IPS-11a (cell line): Measurements from ENCODE around the gene SCNN1G.
"Not testable (repeated sequence)": the region's sequence is repeated elsewhere in the genome, so short reads cannot be mapped to it uniquely, and the experiment has no call there.

ENCODE experiments used
- H3K4me3 ChIP-seq: one replicate; pipeline ENCODE4 v1.5.1; 2013; ENCODE audit warnings: low read depth, low read length, control low read depth

SCNN1G gene

DNA sequence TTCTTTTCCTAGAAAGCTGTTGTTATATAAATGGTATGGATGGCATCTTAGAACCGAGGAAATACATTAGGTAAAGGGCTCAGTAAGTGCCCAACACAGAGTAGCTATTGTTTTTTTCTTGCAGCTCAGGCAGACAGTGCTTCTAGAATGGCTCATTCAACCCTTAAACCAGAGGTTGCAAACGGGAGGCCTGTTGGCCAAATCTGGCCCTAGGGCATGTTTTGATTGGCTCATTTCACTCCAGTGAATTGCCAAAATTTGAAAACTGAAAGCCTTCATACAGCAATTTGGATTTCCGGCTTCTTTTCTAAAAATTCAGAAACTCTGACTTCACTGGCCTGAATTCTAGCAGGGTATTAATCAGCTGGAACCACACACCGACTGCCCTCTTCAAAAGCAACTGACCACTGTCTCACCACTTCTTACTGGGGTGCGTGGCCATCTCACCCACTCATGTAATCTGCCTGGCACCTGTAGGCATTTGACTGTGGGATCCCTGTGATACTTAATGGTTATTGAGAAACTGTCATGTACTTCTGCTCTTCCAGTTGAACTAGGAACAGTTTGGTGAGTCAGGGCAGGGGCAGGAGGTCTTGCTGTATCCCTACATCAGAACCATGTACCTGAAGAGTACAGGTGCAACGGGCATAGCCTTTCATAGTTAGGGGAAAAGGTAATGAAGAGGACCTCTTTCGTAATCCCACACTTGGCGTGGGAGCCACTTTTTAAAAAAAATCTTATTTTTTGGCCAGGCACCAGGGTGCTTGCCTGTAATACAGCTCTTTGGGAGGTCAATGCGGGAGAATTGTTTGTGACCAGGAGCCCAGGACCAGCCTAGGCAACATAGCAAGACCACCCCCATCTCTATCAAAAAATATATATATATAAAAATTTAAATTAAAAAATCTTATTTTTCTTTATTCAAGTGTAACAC is 66.0 kb downstream of the SCNN1G start:
- no peak overlapping the region for H3K4me3 ChIP-seq

DNA sequence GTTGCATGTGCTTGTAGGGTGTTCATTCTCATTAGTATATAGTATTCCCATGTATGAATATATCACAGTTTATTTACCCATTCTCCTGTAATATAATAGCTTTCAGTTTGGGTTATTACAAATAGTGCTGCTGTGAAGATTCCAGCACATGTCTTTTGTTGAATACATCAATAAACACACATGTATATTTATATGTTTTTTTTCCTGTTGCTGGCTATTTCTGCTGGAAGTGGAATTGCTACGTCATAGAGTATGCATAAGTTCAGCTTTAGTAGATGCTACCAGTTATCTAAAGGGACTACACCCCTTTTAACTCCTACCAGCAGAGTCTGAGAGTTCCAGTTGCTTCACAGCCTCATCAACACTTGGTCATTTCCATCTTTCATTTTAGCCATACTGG is 67.3 kb downstream of the SCNN1G start:
- no peak overlapping the region for H3K4me3 ChIP-seq

DNA sequence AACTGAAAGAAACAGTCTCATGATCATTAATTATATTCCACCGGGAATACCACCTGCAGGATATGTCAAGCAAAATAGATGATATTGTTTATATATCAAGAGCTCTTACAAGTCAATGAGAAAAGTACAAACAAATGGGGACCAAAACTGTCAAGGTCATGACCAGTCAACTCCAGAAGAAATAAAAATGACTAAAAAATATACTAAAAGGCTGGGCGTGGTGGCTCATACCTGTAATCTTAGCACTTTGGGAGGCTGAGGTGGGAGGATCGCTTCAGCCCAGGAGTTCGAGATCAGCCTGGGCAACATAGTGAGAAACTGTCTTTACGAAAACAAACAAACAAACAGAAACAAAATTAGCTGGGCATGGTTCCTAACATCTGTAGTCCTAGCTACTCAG is 69.8 kb downstream of the SCNN1G start:
- no peak overlapping the region for H3K4me3 ChIP-seq

DNA sequence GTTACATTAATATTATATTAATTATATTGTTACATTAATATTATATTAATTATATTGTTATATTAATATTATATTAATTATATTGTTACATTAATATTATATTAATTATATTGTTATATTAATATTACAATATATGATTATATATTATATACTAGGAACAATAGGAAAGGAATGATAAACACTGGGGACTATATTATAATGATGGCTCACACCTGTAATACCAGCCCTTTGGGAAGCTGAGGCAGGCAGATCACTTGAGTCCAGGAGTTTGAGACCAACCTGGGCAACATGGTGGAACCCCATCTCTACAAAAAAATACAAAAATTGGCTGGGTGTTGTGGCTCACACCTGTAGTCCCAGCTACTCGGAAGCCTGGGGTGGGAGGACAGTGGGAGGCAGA is 71.1 kb downstream of the SCNN1G start:
- not testable (repeated sequence) for H3K4me3 ChIP-seq

DNA sequence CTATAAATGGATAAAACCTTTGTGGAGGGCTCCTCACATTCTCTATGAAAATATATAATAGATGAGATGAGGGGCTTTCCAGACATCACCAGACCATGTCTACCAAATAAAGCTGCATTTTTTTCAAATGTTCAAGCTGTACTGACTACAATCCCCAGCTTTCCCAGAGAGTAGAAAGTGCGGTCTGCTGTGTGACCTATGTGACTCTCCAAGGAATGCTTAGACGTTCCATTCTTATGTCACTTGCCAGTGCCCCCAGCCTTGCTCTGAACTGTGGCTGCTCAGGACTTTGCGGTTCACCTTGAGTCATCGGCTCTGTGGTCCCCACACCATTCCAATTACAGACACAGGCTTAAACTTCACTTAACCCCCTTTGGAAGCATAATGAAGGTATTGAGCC is 71.8 kb downstream of the SCNN1G start:
- no peak overlapping the region for H3K4me3 ChIP-seq

DNA sequence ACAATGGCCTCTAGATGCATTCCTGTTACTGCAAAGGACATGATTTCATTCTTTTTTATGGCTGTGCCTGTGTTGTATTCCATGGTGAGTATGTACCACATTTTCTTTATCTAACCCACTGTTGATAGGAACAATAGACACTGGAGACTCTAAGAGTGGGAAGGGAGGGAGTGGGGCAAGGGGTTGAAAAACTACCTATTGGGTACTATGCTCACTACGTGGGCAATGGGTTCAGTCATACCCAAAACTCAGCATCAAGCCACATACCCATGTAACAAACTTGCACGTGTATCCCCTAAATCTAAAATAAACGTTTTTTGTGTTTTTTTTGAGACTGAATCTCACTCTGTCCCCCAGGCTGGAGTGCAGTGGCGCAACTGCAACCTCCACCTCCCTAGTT is 72.5 kb downstream of the SCNN1G start:
- no peak overlapping the region for H3K4me3 ChIP-seq

DNA sequence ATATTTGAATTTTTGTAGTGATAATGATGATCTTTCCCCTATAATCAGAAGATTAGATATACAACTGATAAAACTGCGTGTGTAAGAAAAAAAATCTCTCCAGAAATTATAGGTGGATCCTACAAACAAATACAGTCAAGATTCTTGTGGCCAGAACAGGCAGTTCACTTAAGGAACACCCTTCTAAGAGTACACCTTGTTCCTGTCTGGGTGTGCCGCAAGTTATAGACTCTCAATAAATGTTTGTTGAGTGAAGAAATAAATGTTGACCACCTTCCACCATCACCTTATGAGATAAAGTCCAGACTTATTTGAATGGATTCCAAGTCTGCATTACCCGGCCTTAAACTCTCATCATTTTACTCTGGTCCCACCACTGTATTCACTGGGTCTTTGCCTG is 73.9 kb downstream of the SCNN1G start:
- no peak overlapping the region for H3K4me3 ChIP-seq

DNA sequence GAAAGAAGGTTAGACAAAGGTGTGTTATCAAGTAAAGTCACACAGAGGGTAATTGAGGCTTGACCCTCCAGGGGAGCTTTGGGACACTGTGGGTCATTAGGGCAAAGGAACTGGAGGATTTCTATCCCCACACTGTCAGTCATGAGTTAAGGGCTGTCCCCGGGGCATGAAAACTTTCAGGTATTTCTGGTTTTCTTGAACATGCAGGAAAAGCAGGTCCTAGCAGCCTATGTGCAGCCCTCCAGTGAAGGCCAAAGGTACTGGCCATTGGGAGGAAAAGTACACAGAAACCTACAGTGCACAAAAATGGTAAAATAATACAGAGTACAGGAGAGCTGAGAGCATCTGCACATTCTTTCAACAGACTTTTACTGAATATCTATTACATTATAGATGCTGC is 75.1 kb downstream of the SCNN1G start:
- H3K4me3 ChIP-seq, result no peak overlapping the region

DNA sequence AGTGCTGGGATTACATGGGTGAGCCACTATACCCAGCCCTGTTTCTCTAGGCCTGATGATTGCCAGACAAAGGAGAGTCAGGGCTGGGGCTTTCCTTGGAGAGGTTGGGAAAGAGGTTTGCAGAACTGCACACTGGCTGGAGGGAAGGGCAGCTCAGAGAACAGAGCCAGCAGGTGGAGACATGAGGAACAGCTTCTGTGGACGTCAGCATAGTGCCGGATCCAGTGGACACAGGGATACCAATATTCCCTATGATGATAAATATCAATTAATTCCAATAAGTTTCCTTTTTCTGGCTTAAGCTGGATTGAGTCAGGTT is 76.3 kb downstream of the SCNN1G start:
- no peak overlapping the region for H3K4me3 ChIP-seq
